Measurements from ENCODE around the gene SLC39A11. TPM values are rescaled to one million over a fixed set of nuclear protein-coding genes. Genes with fewer than 3 reads are reported as not detected.

Gene SLC39A11
- total RNA-seq, 1 experiment from 2014 or later, result 18.9 TPM

DNA sequence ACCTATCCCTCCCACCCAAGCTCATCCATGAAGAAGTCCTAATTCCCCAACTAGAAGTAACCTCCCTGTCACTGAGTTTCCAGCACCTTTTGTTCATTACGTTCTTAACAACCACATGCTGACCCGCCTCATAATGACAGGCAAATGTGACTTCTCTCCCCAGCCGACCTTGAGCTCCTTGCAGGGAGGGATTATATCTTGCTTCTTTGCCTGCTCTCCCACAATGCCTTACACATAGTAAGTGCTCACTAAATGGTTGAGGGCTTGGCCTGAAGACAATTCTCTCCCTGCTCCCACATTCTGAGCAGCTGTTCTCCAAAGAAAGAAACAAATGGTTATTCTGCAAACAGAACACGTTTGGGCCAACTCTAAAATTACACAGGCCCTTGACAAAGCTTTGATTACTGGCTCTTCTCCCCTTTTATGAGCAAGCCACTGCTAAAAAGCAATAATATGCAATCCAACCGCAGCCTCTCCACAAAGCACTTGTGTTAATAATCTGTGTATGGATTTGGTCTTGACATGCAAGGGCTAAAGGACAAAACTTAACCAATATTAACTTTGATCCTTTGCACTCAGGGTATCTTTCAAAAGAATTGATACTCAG is 23.2 kb downstream of the SLC39A11 start:
- DNase-seq (ENCODE audit: low spot score), result no peak
- no peak overlapping the region for H3K27ac Mint-ChIP-seq
- ChIA-PET POLR2A (no interaction called here), CTCF (interaction anchor here (0.6 to 1.3 kb wide), 2 partner anchors 49 to 83 kb away, joined by 3 to 4 read pairs; no protein-coding TSS in a partner anchor)
- H3K27me3 Mint-ChIP-seq (ENCODE audit: low read depth), result no peaks in the 10 kb centered on the region
- H3K4me3 Mint-ChIP-seq, result no peak overlapping the region
- TF ChIP-seq ZNF121 (CRISPR knock-in tag; IDR thresholded peaks at IDR 0.05) (no peak), TP53 (CRISPR knock-in tag; IDR thresholded peaks at IDR 0.05) (no peak), TEAD1 (CRISPR knock-in tag; IDR thresholded peaks at IDR 0.05) (no peak), FOXK1 (CRISPR knock-in tag; IDR thresholded peaks at IDR 0.05) (no peak), ZNF219 (CRISPR knock-in tag; IDR thresholded peaks at IDR 0.05; ENCODE audit: borderline replicate concordance) (no peak), OVOL2 (CRISPR knock-in tag; IDR thresholded peaks at IDR 0.05; ENCODE audit: borderline replicate concordance) (no peak), NR2C2 (CRISPR knock-in tag; IDR thresholded peaks at IDR 0.05) (no peak), GRHL2 (CRISPR knock-in tag; IDR thresholded peaks at IDR 0.05; ENCODE audit: insufficient replicate concordance, severe bottlenecking) (no peak), TCF7 (CRISPR knock-in tag; IDR thresholded peaks at IDR 0.05; ENCODE audit: low read depth) (no peak), PRRX2 (CRISPR knock-in tag; IDR thresholded peaks at IDR 0.05) (no peak)
- TF ChIP-seq, protein P1, sequence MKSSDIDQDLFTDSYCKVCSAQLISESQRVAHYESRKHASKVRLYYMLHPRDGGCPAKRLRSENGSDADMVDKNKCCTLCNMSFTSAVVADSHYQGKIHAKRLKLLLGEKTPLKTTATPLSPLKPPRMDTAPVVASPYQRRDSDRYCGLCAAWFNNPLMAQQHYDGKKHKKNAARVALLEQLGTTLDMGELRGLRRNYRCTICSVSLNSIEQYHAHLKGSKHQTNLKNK (CRISPR knock-in tag; IDR thresholded peaks at IDR 0.05), result no peak
- TF ChIP-seq, protein P2, sequence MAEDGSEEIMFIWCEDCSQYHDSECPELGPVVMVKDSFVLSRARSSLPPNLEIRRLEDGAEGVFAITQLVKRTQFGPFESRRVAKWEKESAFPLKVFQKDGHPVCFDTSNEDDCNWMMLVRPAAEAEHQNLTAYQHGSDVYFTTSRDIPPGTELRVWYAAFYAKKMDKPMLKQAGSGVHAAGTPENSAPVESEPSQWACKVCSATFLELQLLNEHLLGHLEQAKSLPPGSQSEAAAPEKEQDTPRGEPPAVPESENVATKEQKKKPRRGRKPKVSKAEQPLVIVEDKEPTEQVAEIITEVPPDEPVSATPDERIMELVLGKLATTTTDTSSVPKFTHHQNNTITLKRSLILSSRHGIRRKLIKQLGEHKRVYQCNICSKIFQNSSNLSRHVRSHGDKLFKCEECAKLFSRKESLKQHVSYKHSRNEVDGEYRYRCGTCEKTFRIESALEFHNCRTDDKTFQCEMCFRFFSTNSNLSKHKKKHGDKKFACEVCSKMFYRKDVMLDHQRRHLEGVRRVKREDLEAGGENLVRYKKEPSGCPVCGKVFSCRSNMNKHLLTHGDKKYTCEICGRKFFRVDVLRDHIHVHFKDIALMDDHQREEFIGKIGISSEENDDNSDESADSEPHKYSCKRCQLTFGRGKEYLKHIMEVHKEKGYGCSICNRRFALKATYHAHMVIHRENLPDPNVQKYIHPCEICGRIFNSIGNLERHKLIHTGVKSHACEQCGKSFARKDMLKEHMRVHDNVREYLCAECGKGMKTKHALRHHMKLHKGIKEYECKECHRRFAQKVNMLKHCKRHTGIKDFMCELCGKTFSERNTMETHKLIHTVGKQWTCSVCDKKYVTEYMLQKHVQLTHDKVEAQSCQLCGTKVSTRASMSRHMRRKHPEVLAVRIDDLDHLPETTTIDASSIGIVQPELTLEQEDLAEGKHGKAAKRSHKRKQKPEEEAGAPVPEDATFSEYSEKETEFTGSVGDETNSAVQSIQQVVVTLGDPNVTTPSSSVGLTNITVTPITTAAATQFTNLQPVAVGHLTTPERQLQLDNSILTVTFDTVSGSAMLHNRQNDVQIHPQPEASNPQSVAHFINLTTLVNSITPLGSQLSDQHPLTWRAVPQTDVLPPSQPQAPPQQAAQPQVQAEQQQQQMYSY (CRISPR knock-in tag; IDR thresholded peaks at IDR 0.05), result no peak
- TF ChIP-seq, protein P3, sequence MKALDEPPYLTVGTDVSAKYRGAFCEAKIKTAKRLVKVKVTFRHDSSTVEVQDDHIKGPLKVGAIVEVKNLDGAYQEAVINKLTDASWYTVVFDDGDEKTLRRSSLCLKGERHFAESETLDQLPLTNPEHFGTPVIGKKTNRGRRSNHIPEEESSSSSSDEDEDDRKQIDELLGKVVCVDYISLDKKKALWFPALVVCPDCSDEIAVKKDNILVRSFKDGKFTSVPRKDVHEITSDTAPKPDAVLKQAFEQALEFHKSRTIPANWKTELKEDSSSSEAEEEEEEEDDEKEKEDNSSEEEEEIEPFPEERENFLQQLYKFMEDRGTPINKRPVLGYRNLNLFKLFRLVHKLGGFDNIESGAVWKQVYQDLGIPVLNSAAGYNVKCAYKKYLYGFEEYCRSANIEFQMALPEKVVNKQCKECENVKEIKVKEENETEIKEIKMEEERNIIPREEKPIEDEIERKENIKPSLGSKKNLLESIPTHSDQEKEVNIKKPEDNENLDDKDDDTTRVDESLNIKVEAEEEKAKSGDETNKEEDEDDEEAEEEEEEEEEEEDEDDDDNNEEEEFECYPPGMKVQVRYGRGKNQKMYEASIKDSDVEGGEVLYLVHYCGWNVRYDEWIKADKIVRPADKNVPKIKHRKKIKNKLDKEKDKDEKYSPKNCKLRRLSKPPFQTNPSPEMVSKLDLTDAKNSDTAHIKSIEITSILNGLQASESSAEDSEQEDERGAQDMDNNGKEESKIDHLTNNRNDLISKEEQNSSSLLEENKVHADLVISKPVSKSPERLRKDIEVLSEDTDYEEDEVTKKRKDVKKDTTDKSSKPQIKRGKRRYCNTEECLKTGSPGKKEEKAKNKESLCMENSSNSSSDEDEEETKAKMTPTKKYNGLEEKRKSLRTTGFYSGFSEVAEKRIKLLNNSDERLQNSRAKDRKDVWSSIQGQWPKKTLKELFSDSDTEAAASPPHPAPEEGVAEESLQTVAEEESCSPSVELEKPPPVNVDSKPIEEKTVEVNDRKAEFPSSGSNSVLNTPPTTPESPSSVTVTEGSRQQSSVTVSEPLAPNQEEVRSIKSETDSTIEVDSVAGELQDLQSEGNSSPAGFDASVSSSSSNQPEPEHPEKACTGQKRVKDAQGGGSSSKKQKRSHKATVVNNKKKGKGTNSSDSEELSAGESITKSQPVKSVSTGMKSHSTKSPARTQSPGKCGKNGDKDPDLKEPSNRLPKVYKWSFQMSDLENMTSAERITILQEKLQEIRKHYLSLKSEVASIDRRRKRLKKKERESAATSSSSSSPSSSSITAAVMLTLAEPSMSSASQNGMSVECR (CRISPR knock-in tag; IDR thresholded peaks at IDR 0.05; ENCODE audit: borderline replicate concordance), result no peak
- TF ChIP-seq, protein P4, sequence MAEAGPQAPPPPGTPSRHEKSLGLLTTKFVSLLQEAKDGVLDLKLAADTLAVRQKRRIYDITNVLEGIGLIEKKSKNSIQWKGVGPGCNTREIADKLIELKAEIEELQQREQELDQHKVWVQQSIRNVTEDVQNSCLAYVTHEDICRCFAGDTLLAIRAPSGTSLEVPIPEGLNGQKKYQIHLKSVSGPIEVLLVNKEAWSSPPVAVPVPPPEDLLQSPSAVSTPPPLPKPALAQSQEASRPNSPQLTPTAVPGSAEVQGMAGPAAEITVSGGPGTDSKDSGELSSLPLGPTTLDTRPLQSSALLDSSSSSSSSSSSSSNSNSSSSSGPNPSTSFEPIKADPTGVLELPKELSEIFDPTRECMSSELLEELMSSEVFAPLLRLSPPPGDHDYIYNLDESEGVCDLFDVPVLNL (CRISPR knock-in tag; IDR thresholded peaks at IDR 0.05; ENCODE audit: borderline replicate concordance, low read depth), result no peak
- TF ChIP-seq, protein P5, sequence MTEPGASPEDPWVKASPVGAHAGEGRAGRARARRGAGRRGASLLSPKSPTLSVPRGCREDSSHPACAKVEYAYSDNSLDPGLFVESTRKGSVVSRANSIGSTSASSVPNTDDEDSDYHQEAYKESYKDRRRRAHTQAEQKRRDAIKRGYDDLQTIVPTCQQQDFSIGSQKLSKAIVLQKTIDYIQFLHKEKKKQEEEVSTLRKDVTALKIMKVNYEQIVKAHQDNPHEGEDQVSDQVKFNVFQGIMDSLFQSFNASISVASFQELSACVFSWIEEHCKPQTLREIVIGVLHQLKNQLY (CRISPR knock-in tag; IDR thresholded peaks at IDR 0.05), result no peak
- TF ChIP-seq, protein P6, sequence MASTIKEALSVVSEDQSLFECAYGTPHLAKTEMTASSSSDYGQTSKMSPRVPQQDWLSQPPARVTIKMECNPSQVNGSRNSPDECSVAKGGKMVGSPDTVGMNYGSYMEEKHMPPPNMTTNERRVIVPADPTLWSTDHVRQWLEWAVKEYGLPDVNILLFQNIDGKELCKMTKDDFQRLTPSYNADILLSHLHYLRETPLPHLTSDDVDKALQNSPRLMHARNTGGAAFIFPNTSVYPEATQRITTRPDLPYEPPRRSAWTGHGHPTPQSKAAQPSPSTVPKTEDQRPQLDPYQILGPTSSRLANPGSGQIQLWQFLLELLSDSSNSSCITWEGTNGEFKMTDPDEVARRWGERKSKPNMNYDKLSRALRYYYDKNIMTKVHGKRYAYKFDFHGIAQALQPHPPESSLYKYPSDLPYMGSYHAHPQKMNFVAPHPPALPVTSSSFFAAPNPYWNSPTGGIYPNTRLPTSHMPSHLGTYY (CRISPR knock-in tag; IDR thresholded peaks at IDR 0.05), result no peak
- H3K36me3 Mint-ChIP-seq, result peaks cover 12% of the 10 kb centered on the region
- H3K9me3 Mint-ChIP-seq, result peaks cover 23% of the 10 kb centered on the region
- H3K4me1 Mint-ChIP-seq, result 0 out of 2 replicates have a peak, but pooled peaks cover 3% of the 10 kb centered on the region
- no peak for ATAC-seq
